GM12873 (cell line): Measurements from ENCODE around the gene CDK5RAP1.

Source experiments
- CTCF ChIP-seq: IDR thresholded peaks from 2 replicates; pipeline ENCODE4 v1.5.1; 2012; ENCODE audit warnings: low read depth, mild to moderate bottlenecking, moderate library complexity, low read length, control low read depth; ENCODE audit not compliant: insufficient read depth; ENCODE audit errors: missing control alignments

The CDK5RAP1 gene

GRCh38 chr20:33442136-33443005 is 41.1 kb upstream of the CDK5RAP1 start:
- TF ChIP-seq CTCF: no peak

GRCh38 chr20:33441142-33441955 is 40.0 kb upstream of the CDK5RAP1 start:
- TF ChIP-seq CTCF: no peak

GRCh38 chr20:33438481-33438880 is 37.2 kb upstream of the CDK5RAP1 start:
- no peak for TF ChIP-seq CTCF

GRCh38 chr20:33437141-33437911 is 36.0 kb upstream of the CDK5RAP1 start:
- TF ChIP-seq CTCF: no peak

- TF ChIP-seq CTCF: no peak
These were observed 33.1 kb upstream of the CDK5RAP1 start for GRCh38 chr20:33434434-33434833.

GRCh38 chr20:33433465-33434234 is 32.3 kb upstream of the CDK5RAP1 start:
- no peak for TF ChIP-seq CTCF
